GM12874 (cell line): ENCODE data around the gene FMNL1.

Experiments
- CTCF ChIP-seq: IDR thresholded peaks from 2 replicates; pipeline ENCODE4 v1.5.1; 2011; ENCODE audit warnings: low read depth, mild to moderate bottlenecking, control low read depth, low read length, moderate library complexity; ENCODE audit not compliant: insufficient read depth

Gene FMNL1

GRCh38 chr17:45229681-45230409 lies 8.2 kb downstream of the FMNL1 start:
- no peak for TF ChIP-seq CTCF

- no peak for TF ChIP-seq CTCF
Observed at GRCh38 chr17:45230410-45230786, 8.7 kb downstream of the FMNL1 start.

GRCh38 chr17:45230787-45231480 lies 9.2 kb downstream of the FMNL1 start:
- TF ChIP-seq CTCF = no peak

GRCh38 chr17:45231481-45232116 lies 9.9 kb downstream of the FMNL1 start:
- TF ChIP-seq CTCF = peak; percentile 43

- no peak for TF ChIP-seq CTCF
Observed at GRCh38 chr17:45232514-45233422, 11.1 kb downstream of the FMNL1 start.

- no peak for TF ChIP-seq CTCF
Observed at GRCh38 chr17:45233423-45233924, 11.8 kb downstream of the FMNL1 start.
